Activated gamma-delta T cell treated with Interleukin-2 at 50 U/mL for 16 hours (primary cell): ENCODE measurements around the gene WSCD1.

Source experiments
- DNase-seq: peaks from one replicate; pipeline ENCODE4 v3.0.0-alpha.2; 2020

The WSCD1 gene

GRCh38 chr17:6086603-6087400 lies 16.6 kb downstream of the WSCD1 start:
- DNase-seq, result no peak

DNA sequence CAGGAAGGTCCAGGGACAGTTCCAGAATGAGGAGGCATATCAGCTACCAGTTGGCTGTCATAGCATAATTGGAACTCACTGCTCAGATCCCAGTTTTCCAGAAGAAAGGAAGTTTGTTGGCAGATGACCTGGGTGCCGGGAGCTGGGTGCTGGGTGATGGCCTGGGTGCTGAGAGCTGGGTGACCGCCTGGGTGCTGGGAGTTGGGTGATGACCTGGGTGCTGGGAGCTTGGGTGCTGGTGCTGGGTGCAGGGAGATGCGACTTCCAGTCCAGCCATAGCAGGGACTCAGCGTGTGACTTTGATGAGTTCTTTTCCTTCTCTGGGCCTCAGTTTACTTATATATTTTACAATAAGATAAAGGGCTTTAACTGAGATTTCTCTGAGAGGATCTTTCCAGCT lies 18.0 kb downstream of the WSCD1 start:
- no peak for DNase-seq

DNA sequence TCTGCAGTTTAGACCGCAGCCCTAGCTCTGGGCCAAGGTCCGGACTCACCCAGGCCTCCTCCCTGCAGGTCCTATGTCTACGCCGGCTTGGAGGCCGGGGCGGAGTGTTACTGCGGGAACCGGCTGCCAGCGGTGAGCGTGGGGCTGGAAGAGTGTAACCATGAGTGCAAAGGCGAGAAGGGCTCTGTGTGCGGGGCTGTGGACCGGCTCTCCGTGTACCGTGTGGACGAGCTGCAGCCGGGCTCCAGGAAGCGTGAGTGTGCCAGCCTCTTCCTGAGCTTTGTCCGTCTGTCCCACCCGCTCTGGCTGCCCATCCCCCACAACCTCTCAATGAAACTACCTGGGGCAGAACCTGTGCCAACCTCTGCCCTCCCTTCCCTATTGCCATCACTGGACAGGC lies 20.1 kb downstream of the WSCD1 start:
- no peak for DNase-seq

DNA sequence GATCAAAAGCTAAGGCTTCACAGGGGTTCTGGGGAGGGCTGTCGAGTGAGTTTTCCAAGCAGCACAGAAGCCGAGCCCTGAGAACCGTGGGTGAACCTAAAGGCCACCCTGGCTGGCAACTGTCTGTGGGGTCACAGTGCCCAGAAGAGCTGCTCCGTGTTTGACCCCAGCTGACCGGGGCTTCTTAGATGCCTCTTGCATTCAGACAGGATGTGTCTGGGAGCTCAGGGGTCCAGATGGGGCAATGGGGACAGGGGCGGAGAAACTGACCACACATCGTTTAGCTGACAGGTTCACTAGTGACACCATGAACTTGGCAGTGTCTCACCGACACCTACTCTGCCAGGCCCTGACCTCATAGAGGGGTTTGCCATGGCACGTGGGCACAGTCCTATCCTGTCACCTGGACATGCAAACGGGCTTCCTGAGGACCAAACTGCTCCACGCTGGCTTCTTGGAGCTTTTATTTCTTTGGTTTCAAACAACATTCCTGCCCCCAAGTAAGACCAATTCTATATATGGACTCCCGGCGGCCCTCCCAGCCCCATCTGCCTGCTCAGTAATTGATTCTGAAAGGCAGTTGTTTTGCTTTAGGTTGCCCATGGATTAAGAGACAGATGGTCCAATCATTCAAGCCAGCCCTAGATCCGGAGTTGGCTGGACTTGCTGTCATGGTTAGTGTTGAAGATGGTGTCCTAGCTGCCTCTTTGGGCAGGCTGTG lies 22.2 kb downstream of the WSCD1 start:
- DNase-seq, result no peak

DNA sequence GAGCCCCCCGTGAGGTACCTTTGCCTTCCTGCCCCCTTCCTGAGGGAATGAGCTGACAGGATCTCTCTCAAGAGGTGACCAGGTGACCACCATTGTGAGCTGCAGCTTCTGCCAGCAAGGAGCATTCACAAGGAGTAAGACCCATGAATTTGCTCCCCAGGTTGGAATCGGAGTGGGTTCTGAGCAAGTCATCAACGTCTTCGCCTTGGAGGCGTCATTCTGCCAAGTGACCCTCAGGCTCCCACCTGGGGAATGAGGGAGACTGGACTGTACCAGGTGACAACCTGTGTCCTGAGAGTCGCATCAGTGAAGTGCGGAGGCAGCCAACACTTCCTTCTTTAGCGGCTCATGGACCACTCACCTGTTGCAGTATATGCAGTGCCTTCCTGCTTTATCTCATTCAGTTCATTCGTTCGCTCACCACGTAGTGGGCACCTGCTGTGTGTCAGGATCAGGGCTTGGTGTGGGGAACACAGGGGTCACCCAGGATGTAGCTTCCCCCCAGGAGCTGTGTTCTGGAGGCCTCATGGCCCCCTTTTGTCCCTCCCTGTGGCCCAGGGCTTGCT lies 22.8 kb downstream of the WSCD1 start:
- no peak for DNase-seq

GRCh38 chr17:6094453-6094852 lies 24.3 kb downstream of the WSCD1 start:
- DNase-seq, result no peak

GRCh38 chr17:6094926-6095325 lies 24.7 kb downstream of the WSCD1 start:
- no peak for DNase-seq

DNA sequence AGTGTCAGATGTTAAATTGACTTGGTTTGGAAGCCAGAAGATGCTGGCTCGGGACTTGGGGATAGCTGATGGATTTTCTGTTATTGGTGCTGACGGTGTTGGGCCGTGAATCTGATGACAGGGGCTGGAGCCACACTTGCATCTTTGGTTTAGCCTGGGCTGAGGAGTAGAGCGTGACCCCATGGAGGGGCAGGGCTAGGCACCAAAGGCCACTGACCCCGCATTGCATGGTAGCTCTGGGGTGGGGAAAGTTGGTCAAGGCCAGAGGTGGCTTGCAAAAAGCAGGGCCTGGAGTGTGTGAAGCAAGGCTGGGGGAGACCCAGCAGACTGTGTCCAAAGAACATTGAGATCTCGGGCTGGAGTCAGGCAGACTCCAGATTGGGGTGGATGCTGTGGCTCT lies 25.3 kb downstream of the WSCD1 start:
- no peak for DNase-seq

DNA sequence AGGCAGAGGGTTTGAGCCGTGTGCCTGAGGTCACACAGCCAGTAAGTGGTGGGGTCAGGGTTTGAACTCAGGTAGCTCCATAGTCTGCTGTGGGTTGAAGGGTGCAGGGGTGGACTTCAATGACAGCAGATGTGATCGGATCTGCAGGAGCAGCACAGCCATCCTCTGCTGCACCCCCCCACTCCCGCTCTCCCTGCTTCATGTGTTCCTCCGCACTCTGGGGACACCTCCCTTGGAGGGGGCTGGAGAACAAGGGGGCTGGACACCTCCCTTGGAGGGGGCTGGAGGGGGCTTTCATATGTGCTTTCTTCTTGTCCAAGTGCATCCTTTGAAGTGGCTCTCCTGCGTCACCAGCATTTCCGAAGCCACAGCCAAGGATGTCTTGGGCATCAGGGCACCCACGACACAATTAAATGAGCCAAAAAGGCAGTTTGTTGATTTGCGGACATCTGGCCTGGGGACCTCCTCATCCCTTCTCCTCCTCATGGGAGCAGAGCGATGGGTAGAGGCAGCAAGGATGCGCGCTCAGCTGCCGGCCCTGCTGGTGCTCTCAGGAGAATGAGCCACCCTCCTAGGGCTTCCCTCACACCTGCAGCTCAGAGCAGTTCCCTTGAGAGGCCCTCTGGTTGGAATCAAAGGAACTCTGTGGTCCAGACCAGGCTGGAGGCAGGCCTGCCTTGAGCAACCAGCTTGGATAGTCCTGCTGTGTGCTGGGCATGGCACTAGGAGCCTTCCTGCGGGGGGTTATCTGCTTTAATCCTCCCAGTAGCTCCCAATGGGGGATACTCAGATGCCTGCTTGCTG lies 26.2 kb downstream of the WSCD1 start:
- DNase-seq, result no peak

DNA sequence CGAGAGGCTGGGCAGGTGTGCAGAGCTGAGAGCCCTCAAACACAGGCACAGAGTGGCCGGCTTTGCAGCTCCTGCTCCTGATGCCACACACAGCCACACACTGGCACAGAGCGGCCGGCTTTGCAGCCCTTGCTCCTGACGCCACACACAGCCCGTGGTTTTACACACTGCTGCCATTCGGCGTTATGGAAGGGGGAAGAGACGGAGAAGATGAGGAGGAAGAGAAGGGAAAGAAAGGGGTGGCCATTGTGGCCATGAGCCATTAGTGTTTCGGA lies 26.8 kb downstream of the WSCD1 start:
- DNase-seq, result no peak

DNA sequence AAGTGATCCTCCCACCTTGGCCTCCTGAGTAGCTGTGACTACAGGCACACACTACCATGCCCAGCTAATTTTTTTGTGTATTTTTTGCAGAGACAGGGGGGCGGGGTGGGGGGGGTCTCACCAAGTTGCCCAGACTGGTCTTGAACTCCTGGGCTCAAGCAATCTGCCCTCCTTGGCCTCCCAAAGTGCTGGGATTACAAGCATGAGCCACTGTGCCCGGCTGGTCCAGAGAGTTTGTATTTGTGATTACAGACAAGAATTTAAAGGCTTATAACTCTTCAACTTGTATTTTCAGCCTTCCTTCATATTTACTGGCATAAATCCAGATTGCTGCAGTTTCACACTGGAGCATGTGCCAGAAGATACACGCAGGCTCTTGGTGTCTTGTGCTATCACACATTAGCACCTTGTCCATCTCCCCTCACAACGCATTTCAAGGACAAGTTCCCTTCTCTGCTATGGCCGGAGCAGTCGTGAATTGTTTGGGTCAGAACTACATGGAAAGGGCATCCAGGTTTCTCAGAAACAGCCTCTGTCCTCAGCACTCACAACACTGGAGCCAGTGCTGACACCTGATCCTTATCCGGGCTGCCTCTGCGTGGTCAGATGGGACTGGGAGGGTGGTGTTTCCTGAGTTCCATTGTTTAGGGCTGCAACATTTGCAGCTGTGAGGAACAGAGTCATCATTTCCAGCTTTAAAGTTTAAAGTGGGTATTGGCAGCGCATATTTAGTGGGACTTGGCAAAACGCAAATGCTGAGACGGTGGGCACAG lies 28.1 kb downstream of the WSCD1 start:
- DNase-seq, result no peak

DNA sequence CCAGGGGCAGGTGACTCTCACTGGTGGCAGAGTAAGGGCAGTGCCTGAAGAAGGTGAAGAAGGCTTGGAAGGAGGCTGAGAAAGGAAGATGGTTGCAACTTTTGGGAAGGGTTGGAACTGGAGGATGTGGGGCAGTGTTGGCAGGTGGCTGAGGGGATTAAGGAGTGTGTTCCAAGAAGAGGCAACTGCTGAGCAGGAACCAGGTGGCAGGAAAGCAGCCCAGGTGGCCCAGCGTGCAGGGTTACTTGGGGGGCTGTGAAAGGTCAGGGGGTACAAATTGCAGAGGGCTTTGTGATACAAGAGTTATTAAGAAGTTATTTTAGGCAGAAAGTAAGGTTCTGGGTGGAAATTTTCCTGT lies 28.6 kb downstream of the WSCD1 start:
- DNase-seq, result no peak

DNA sequence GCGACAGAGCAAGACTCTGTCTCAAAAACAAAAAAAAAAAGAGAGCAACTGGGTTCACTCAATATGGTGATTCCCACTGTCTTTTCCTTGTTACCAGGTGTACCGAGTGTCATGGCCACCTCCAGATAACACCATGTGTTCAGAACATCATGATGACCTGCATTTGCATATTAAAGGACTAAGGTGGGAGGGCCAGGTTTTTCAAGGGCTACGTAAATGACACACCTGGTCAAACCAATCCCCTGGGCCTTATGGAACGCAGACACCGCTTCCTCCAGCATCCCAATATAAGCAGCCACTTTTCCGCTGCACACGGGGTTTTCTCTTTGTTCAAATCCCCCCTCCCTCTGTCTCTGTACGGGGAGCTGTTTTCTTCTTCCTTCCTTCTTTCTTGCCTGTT lies 29.3 kb downstream of the WSCD1 start:
- DNase-seq, result no peak

DNA sequence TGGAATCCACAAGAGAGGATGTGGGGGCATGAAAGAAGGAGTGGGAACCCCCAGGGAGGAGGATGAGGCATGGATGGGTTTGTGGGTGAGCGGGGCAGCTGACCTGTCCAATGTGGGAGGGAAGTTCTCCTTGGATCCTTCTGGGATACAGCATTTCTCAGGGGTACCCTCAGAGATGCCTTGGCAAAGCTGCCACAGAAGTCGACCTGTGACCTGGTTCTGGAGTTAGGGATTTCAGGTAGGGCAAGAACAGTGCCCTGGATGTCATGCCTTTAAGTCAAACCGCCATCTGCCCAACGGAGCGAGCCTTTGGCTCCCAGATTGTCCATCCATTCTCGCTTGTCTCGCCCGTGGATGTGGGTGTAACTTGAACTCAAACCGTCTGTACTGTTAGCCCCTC lies 30.0 kb downstream of the WSCD1 start:
- no peak for DNase-seq

- no peak for DNase-seq
These were observed 30.8 kb downstream of the WSCD1 start for GRCh38 chr17:6100891-6101500.

GRCh38 chr17:6101706-6102105 lies 31.5 kb downstream of the WSCD1 start:
- no peak for DNase-seq

DNA sequence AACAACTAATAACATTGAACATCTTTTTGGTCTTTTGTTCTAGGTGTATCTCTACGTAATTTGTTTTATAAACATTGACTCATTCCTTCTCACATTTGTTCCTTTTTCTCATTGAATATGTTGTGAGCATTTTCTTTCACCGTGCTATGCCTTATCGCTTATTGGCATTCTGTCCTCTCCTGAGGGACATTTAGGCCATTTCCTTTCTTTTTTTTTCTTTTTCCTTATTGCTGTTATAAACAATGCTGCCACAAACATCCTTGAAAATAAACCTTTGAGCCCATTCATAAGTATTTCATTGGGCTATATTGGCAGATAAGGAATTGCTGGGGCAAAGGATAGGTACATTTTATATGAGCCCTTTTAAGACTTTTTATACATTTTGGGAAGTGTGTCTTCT lies 32.4 kb downstream of the WSCD1 start:
- DNase-seq, result no peak

GRCh38 chr17:6104956-6105648 lies 34.9 kb downstream of the WSCD1 start:
- DNase-seq, result no peak

DNA sequence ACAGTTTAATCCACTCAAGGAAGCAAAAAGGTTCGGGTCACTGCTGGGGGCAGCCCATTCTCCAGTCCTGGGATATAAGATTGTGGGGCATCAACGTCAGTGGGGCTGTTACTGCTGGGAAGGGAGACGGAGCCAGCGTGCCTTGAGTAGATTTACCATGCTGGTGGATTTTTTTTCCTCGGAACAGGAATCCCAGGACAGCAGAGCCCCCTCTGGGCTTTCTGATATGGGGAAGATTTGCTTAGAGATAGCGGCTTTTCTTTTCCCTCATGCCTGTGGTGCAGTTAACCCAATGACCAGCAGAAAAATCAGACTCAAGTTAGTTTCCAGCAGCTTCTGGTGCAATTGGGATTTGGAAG lies 35.4 kb downstream of the WSCD1 start:
- no peak for DNase-seq

GRCh38 chr17:6106212-6106611 lies 36.0 kb downstream of the WSCD1 start:
- DNase-seq, result no peak

GRCh38 chr17:6107791-6108190 lies 37.6 kb downstream of the WSCD1 start:
- DNase-seq, result no peak

DNA sequence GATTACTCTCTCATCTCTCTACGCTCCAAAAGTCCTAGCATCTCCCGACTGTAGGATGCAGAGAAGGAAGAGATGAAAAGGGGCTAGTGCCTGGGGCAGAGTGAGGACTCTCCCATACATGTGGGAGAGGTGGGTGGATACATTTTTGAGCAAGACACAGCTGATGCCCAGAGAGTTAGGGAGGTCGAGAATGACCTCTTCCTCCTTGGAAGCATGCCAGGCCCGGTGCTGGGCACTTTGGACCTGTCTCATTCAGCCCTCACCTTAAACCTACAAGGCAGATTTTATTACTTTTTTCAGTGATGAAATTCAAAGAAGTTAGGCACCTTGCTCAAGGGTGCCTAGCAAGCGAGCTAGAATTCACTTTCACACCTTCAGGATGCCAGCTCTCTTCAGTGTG lies 38.2 kb downstream of the WSCD1 start:
- no peak for DNase-seq
